HepG2 (cell line): Measurements from ENCODE around the gene STUB1. TPM values are rescaled to one million over a fixed set of nuclear protein-coding genes. Genes with fewer than 3 reads are reported as not detected.
A peak's percentile ranks its signal among the peaks of the same experiment; 100 is the strongest.

Source experiments
- ARID2 ChIP-seq: sonication (generic); formaldehyde crosslinking; IDR thresholded peaks from 2 replicates; pipeline ENCODE4 v1.8.1; 2022; ENCODE audit warnings: mild to moderate bottlenecking, missing genetic modification reagents, borderline replicate concordance
- ATM ChIP-seq: fragments of 450-650 bp; IDR thresholded peaks from 2 replicates; pipeline ENCODE4 v1.7.1; 2017; ENCODE audit warnings: mild to moderate bottlenecking, borderline replicate concordance
- DNMT3B ChIP-seq: conservative IDR thresholded peaks from 2 replicates; pipeline ENCODE4 v1.6.1; 2016; ENCODE audit warnings: missing biosample characterization, control low read depth
- FOXK1 ChIP-seq: sonication (generic); formaldehyde crosslinking; IDR thresholded peaks from 2 replicates; pipeline ENCODE4 v1.4.0; 2020; ENCODE audit warnings: low read depth, missing genetic modification reagents, borderline replicate concordance
- FOXK2 ChIP-seq: fragments of 450-650 bp; IDR thresholded peaks from 2 replicates; pipeline ENCODE4 v1.6.1; 2016
- FOXP4 ChIP-seq: sonication (generic); formaldehyde crosslinking; IDR thresholded peaks from 2 replicates; pipeline ENCODE4 v1.4.0; 2020; ENCODE audit warnings: missing genetic modification reagents
- HIC2 ChIP-seq: sonication (generic); formaldehyde crosslinking; IDR thresholded peaks from 2 replicates; pipeline ENCODE4 v1.9.0; 2022; ENCODE audit warnings: low read depth, missing genetic modification reagents
- MIER3 ChIP-seq: IDR thresholded peaks from 2 replicates; pipeline ENCODE4 v1.6.1; 2016; ENCODE audit warnings: missing compliant biosample characterization, borderline replicate concordance
- MIXL1 ChIP-seq: IDR thresholded peaks from 2 replicates; pipeline ENCODE4 v1.6.1; 2016
- NFE2L2 ChIP-seq: fragments of 150-350 bp; IDR thresholded peaks from 2 replicates; pipeline ENCODE4 v1.6.1; 2014; ENCODE audit warnings: low read length
- POGK ChIP-seq: sonication (generic); formaldehyde crosslinking; conservative IDR thresholded peaks from 2 replicates; pipeline ENCODE4 v1.8.0; 2022; ENCODE audit warnings: mild to moderate bottlenecking, moderate library complexity, missing genetic modification reagents
- POGZ ChIP-seq: sonication (generic); formaldehyde crosslinking; IDR thresholded peaks from 2 replicates; pipeline ENCODE4 v1.4.0; 2020; ENCODE audit warnings: mild to moderate bottlenecking, missing genetic modification reagents
- PRPF4 ChIP-seq: fragments of 200-400 bp; formaldehyde crosslinking; IDR thresholded peaks from 2 replicates; pipeline ENCODE4 v1.6.1; 2016; ENCODE audit warnings: low read length, low read depth; ENCODE audit not compliant: poor library complexity, severe bottlenecking
- RBM39 ChIP-seq: fragments of 200-400 bp; formaldehyde crosslinking; IDR thresholded peaks from one replicate; pipeline ENCODE4 v1.6.1; 2018; ENCODE audit warnings: antibody characterized with exemption, mild to moderate bottlenecking, low read depth, low read length; ENCODE audit not compliant: poor library complexity, severe bottlenecking
- SYNCRIP ChIP-seq: fragments of 200-400 bp; formaldehyde crosslinking; IDR thresholded peaks from 2 replicates; pipeline ENCODE4 v1.6.1; 2018; ENCODE audit warnings: mild to moderate bottlenecking, low read depth, low read length; ENCODE audit not compliant: insufficient read depth
- THAP11 ChIP-seq: IDR thresholded peaks from 2 replicates; pipeline ENCODE4 v1.6.1; 2016; ENCODE audit warnings: missing biosample characterization, missing genetic modification reagents
- ZC3H13 ChIP-seq: sonication (generic); formaldehyde crosslinking; IDR thresholded peaks from 2 replicates; pipeline ENCODE4 v1.8.1; 2023; ENCODE audit warnings: mild to moderate bottlenecking, missing genetic modification reagents, moderate library complexity
- ZNF282 ChIP-seq: fragments of 450-650 bp; IDR thresholded peaks from 2 replicates; pipeline ENCODE4 v1.6.1; 2018; ENCODE audit not compliant: partially characterized antibody
- ZNF589 ChIP-seq: sonication (generic); formaldehyde crosslinking; conservative IDR thresholded peaks from 2 replicates; pipeline ENCODE4 v1.8.0; 2022; ENCODE audit warnings: mild to moderate bottlenecking, moderate library complexity, missing genetic modification reagents
- ZNF619 ChIP-seq: sonication (generic); formaldehyde crosslinking; IDR thresholded peaks from 2 replicates; pipeline ENCODE4 v1.4.0; 2020; ENCODE audit warnings: mild to moderate bottlenecking, missing genetic modification reagents
- ZNF766 ChIP-seq: sonication (generic); formaldehyde crosslinking; IDR thresholded peaks from 2 replicates; pipeline ENCODE4 v1.5.0; 2020; ENCODE audit warnings: missing genetic modification reagents, borderline replicate concordance
- ZSCAN22 ChIP-seq: sonication (generic); formaldehyde crosslinking; IDR thresholded peaks from 2 replicates; pipeline ENCODE4 v1.4.0; 2020; ENCODE audit warnings: mild to moderate bottlenecking, missing genetic modification reagents
- ZXDC ChIP-seq: sonication (generic); formaldehyde crosslinking; IDR thresholded peaks from 2 replicates; pipeline ENCODE4 v1.5.0; 2020; ENCODE audit warnings: mild to moderate bottlenecking, missing genetic modification reagents
- polyA plus RNA-seq, 8 experiments: library from polyadenylated mRNA; depleted of rRNA in 3 of 8; stranded (reverse) in 7 of 8; unstranded in 1 of 8; fragments of >200 nt; fragmentation: Illumina TruSeq in 4 of 8; extraction: Trizol in 4 of 8; gene quantifications; 2 replicates each; pipeline versions ENCODE4 v1.2.1 to v1.2.3, GENCODE V29; 2011 to 2016; ENCODE audit warnings: low read depth in 4 of 8, missing spikeins in 1 of 8, mixed read lengths in 1 of 8; ENCODE audit not compliant: insufficient read depth in 1 of 8
- total RNA-seq, 5 experiments: library from RNA; depleted of rRNA; stranded (reverse); fragments of >200 nt; fragmentation: Illumina TruSeq; extraction: Trizol; gene quantifications; 2 replicates each; pipeline ENCODE4 v1.2.3, GENCODE V29; 2016; ENCODE audit warnings: low read depth in 1 of 5

Gene STUB1
- total and polyA plus RNA-seq, 2 of the 13 experiments (the other 11 are each of a cell fraction or from before 2014, with no cell fraction given): 52.9 to 78.2 TPM

GRCh38 chr16:648071-648780, 32.0 kb upstream of the STUB1 start (continued):
- TF ChIP-seq ZNF619 (no peak), HIC2 (CRISPR knock-in tag) (peak; percentile 97), PRPF4 (no peak), MIER3 (CRISPR knock-in tag) (no peak), FOXK1 (CRISPR knock-in tag) (peak; percentile 58; the same call in 1 of the 2 replicates), SYNCRIP (no peak), ZSCAN22 (CRISPR knock-in tag) (no peak), THAP11 (CRISPR knock-in tag) (no peak), ZNF282 (no peak), ZC3H13 (CRISPR knock-in tag) (no peak), ZNF766 (0 out of 2 replicates have a peak, but pooled peaks have one; percentile 22), ATM (no peak), FOXP4 (CRISPR knock-in tag) (no peak), DNMT3B (CRISPR knock-in tag) (0 out of 2 replicates have a peak, but pooled peaks have one; percentile 35), NFE2L2 (no peak), RBM39 (no peak), POGK (CRISPR knock-in tag) (no peak), FOXK2 (no peak), POGZ (CRISPR knock-in tag) (no peak), ZNF589 (CRISPR knock-in tag) (no peak), ARID2 (CRISPR knock-in tag) (no peak), MIXL1 (CRISPR knock-in tag) (0 out of 2 replicates have a peak, but pooled peaks have one; percentile 28), ZXDC (CRISPR knock-in tag) (no peak)
